Measurements from ENCODE around the gene FBLN2. TPM values are rescaled to one million over a fixed set of nuclear protein-coding genes. Genes with fewer than 3 reads are reported as not detected.

FBLN2 gene
- total and polyA plus RNA-seq, 4 donors, result 1.3 to 9.1 (median 4.3) TPM

GRCh38 chr3:13564751-13565560 is 16.0 kb downstream of the FBLN2 start:
- Histone ChIP-seq H3K36me3 (ENCODE audit: control insufficient read depth in 4 of 4, insufficient read depth in 3 of 4, low read depth in 1 of 4, low read length in 3 of 4) (no peaks in the 10 kb centered on the region), H3K4me1 (ENCODE audit: control insufficient read depth in 4 of 4, insufficient read depth in 4 of 4, low read length in 3 of 4) (no peaks in the 10 kb centered on the region), H3K9ac (ENCODE audit: low read depth in 1 of 2, low read length in 2 of 2) (no peak overlapping the region), H3K27ac (ENCODE audit: low read depth in 1 of 2, low read length in 2 of 2) (no peak overlapping the region), H3K9me3 (ENCODE audit: control insufficient read depth in 4 of 4, low read length in 3 of 4) (no peaks in the 10 kb centered on the region), H3K4me3 (ENCODE audit: low read depth in 1 of 3, low read length in 3 of 3) (no peak overlapping the region), H3K27me3 (ENCODE audit: control insufficient read depth in 4 of 4, insufficient read depth in 4 of 4, low read length in 3 of 4) (peaks cover 0 to 6% (median 0%) of the 10 kb centered on the region in 4 donors)
- DNase-seq (ENCODE audit: low spot score), result no peak
- TF ChIP-seq, protein P1, sequence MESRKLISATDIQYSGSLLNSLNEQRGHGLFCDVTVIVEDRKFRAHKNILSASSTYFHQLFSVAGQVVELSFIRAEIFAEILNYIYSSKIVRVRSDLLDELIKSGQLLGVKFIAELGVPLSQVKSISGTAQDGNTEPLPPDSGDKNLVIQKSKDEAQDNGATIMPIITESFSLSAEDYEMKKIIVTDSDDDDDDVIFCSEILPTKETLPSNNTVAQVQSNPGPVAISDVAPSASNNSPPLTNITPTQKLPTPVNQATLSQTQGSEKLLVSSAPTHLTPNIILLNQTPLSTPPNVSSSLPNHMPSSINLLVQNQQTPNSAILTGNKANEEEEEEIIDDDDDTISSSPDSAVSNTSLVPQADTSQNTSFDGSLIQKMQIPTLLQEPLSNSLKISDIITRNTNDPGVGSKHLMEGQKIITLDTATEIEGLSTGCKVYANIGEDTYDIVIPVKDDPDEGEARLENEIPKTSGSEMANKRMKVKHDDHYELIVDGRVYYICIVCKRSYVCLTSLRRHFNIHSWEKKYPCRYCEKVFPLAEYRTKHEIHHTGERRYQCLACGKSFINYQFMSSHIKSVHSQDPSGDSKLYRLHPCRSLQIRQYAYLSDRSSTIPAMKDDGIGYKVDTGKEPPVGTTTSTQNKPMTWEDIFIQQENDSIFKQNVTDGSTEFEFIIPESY (IDR thresholded peaks at IDR 0.05), result no peak
- TF ChIP-seq SP1 (IDR thresholded peaks at IDR 0.05), result no peak
- TF ChIP-seq NR2F2 (IDR thresholded peaks at IDR 0.05), result no peak
- no peak for TF ChIP-seq FOXA1 (IDR thresholded peaks at IDR 0.05)
- no peak for TF ChIP-seq YY1 (IDR thresholded peaks at IDR 0.05)
- TF ChIP-seq GABPA (IDR thresholded peaks at IDR 0.05 in 1 of 2, conservative IDR thresholded peaks at IDR 0.05 in 1 of 2), result no peak
- no peak for TF ChIP-seq FOXA2 (IDR thresholded peaks at IDR 0.05)
- TF ChIP-seq HNF4A (conservative IDR thresholded peaks at IDR 0.05), result no peak
- TF ChIP-seq, protein P2, sequence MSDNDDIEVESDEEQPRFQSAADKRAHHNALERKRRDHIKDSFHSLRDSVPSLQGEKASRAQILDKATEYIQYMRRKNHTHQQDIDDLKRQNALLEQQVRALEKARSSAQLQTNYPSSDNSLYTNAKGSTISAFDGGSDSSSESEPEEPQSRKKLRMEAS (IDR thresholded peaks at IDR 0.05), result no peak
- no peak for TF ChIP-seq REST (IDR thresholded peaks at IDR 0.05)
- TF ChIP-seq RXRA (IDR thresholded peaks at IDR 0.05), result no peak
- TF ChIP-seq TAF1 (conservative IDR thresholded peaks at IDR 0.05), result no peak
- no peak for TF ChIP-seq HNF4G (IDR thresholded peaks at IDR 0.05)
- no peak for TF ChIP-seq RAD21 (IDR thresholded peaks at IDR 0.05)
- TF ChIP-seq EGR1 (IDR thresholded peaks at IDR 0.05; ENCODE audit: low read depth in 2 of 2), result no peak
- TF ChIP-seq, protein P3, sequence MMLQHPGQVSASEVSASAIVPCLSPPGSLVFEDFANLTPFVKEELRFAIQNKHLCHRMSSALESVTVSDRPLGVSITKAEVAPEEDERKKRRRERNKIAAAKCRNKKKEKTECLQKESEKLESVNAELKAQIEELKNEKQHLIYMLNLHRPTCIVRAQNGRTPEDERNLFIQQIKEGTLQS (IDR thresholded peaks at IDR 0.05), result no peak
- TF ChIP-seq JUND (IDR thresholded peaks at IDR 0.05), result no peak
- TF ChIP-seq CTCF (IDR thresholded peaks at IDR 0.05; ENCODE audit: low read depth, low read length, missing input control), result no peak
- 90% methylated on average over 14 of the region's 14 CpGs for WGBS
